ENCODE data around the gene PAQR4. TPM values are rescaled to one million over a fixed set of nuclear protein-coding genes. Genes with fewer than 3 reads are reported as not detected.
A peak's percentile ranks its signal among the peaks of the same experiment; 100 is the strongest.

The PAQR4 gene
- total and polyA plus RNA-seq, 2 of the 13 experiments (the other 11 are each of a cell fraction or from before 2014, with no cell fraction given): 15.9 to 24.8 TPM

DNA sequence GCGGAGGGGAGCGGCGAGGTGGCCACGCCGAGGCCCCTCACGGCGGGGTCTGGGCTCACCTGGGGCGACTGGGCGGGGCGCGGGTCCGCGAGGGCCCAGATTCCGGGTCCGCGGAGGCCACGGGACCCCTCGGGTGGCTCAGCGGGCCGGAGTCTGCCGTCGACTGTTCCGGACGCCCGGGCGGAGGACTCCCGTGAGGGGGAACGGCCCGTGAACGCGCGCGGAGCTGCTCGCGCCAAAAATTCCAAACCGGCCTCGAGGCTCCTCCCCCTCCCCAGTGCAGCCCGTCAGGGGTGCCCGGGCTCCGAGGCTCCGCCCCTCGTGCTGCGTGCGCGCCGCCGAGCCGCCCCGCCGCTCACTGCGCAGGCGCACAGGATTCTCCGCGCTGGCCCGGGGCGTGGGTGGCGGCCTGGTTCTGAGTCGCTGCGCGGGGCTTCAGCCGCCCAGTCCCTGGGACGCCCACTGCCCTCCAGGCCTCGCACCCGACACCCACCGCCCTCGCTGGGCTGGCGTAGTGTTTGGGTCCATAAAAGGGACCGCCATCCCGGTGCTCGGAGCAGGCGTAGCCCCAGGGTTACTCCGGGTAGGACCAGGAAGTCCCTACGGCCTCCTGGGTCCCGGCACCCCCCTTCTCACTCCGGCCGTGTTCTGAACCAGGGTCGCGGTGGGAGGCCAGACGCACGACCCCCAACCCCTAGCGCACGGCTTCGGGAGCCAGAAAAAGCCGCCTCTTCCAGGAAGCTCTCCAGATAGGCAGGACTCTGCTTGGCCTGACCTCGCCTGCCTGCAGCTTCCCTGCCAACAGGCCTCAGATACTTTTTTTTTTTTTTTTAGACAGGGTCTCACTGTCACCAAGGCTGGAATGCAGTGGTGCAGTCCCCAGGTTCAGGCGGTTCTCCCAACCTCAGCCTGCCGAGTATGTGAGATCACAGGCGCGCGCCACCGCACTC lies 11.4 kb downstream of the PAQR4 start, which contains the start of gene PKMYT1 (continued):
- TF ChIP-seq, protein P1, sequence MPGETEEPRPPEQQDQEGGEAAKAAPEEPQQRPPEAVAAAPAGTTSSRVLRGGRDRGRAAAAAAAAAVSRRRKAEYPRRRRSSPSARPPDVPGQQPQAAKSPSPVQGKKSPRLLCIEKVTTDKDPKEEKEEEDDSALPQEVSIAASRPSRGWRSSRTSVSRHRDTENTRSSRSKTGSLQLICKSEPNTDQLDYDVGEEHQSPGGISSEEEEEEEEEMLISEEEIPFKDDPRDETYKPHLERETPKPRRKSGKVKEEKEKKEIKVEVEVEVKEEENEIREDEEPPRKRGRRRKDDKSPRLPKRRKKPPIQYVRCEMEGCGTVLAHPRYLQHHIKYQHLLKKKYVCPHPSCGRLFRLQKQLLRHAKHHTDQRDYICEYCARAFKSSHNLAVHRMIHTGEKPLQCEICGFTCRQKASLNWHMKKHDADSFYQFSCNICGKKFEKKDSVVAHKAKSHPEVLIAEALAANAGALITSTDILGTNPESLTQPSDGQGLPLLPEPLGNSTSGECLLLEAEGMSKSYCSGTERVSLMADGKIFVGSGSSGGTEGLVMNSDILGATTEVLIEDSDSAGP (CRISPR knock-in tag; IDR thresholded peaks at IDR 0.05; ENCODE audit: borderline replicate concordance): peak; percentile 64
- peak; percentile 26 for TF ChIP-seq HNRNPK (IDR thresholded peaks at IDR 0.05; ENCODE audit: low read depth, low read length, poor library complexity, severe bottlenecking)
- no peak; the same call in none of the 2 replicates for TF ChIP-seq ZNF362 (CRISPR knock-in tag; IDR thresholded peaks at IDR 0.05; ENCODE audit: borderline replicate concordance)
- TF ChIP-seq ZNF546 (CRISPR knock-in tag; conservative IDR thresholded peaks at IDR 0.05): 0 out of 2 replicates have a peak, but pooled peaks have one; percentile 29
- 0 out of 2 replicates have a peak, but pooled peaks have one; percentile 18 for TF ChIP-seq CHCHD3 (CRISPR knock-in tag; IDR thresholded peaks at IDR 0.05)
- TF ChIP-seq, protein P2, sequence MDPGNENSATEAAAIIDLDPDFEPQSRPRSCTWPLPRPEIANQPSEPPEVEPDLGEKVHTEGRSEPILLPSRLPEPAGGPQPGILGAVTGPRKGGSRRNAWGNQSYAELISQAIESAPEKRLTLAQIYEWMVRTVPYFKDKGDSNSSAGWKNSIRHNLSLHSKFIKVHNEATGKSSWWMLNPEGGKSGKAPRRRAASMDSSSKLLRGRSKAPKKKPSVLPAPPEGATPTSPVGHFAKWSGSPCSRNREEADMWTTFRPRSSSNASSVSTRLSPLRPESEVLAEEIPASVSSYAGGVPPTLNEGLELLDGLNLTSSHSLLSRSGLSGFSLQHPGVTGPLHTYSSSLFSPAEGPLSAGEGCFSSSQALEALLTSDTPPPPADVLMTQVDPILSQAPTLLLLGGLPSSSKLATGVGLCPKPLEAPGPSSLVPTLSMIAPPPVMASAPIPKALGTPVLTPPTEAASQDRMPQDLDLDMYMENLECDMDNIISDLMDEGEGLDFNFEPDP (CRISPR knock-in tag; conservative IDR thresholded peaks at IDR 0.05): peak; percentile 91; the same call in 1 of the 2 replicates
- no peak for TF ChIP-seq ZNF562 (CRISPR knock-in tag; IDR thresholded peaks at IDR 0.05; ENCODE audit: borderline replicate concordance)
- TF ChIP-seq ZFAT (CRISPR knock-in tag; conservative IDR thresholded peaks at IDR 0.05): no peak
- TF ChIP-seq FOXK1 (CRISPR knock-in tag; IDR thresholded peaks at IDR 0.05; ENCODE audit: borderline replicate concordance, low read depth): no peak
- TF ChIP-seq ZNF816 (CRISPR knock-in tag; IDR thresholded peaks at IDR 0.05; ENCODE audit: borderline replicate concordance): no peak
- TF ChIP-seq, protein P3, sequence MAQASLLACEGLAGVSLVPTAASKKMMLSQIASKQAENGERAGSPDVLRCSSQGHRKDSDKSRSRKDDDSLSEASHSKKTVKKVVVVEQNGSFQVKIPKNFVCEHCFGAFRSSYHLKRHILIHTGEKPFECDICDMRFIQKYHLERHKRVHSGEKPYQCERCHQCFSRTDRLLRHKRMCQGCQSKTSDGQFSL (CRISPR knock-in tag; IDR thresholded peaks at IDR 0.05): no peak
- no peak for TF ChIP-seq ASH2L (IDR thresholded peaks at IDR 0.05; ENCODE audit: insufficient read length, low read depth, low read length)
- peak; percentile 81 for TF ChIP-seq ZSCAN31 (CRISPR knock-in tag; IDR thresholded peaks at IDR 0.05; ENCODE audit: low read depth)
- TF ChIP-seq FLYWCH1 (CRISPR knock-in tag; IDR thresholded peaks at IDR 0.05): no peak
- TF ChIP-seq NCOR1 (IDR thresholded peaks at IDR 0.05; ENCODE audit: borderline replicate concordance, low read length): no peak
- no peak for TF ChIP-seq JARID2 (CRISPR knock-in tag; IDR thresholded peaks at IDR 0.05; ENCODE audit: insufficient replicate concordance)
- TF ChIP-seq, protein P4, sequence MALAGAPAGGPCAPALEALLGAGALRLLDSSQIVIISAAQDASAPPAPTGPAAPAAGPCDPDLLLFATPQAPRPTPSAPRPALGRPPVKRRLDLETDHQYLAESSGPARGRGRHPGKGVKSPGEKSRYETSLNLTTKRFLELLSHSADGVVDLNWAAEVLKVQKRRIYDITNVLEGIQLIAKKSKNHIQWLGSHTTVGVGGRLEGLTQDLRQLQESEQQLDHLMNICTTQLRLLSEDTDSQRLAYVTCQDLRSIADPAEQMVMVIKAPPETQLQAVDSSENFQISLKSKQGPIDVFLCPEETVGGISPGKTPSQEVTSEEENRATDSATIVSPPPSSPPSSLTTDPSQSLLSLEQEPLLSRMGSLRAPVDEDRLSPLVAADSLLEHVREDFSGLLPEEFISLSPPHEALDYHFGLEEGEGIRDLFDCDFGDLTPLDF (CRISPR knock-in tag; IDR thresholded peaks at IDR 0.05): peak; percentile 75
- TF ChIP-seq MTA3 (CRISPR knock-in tag; IDR thresholded peaks at IDR 0.05): no peak
- no peak for TF ChIP-seq FOXM1 (CRISPR knock-in tag; IDR thresholded peaks at IDR 0.05)
- TF ChIP-seq MXI1 (IDR thresholded peaks at IDR 0.05; ENCODE audit: borderline replicate concordance, low read depth, low read length): peak; percentile 84; the same call in 1 of the 3 replicates
- TF ChIP-seq, protein P5, sequence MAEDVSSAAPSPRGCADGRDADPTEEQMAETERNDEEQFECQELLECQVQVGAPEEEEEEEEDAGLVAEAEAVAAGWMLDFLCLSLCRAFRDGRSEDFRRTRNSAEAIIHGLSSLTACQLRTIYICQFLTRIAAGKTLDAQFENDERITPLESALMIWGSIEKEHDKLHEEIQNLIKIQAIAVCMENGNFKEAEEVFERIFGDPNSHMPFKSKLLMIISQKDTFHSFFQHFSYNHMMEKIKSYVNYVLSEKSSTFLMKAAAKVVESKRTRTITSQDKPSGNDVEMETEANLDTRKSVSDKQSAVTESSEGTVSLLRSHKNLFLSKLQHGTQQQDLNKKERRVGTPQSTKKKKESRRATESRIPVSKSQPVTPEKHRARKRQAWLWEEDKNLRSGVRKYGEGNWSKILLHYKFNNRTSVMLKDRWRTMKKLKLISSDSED (CRISPR knock-in tag; IDR thresholded peaks at IDR 0.05): no peak
